Spleen (tissue), 7 donors: ENCODE results near the gene ABLIM3.

Experiments
- POLR2A ChIP-seq, 3 donors: fragments of 450-650 bp; IDR thresholded peaks; one replicate each; pipeline ENCODE4 v1.5.1; 2017; ENCODE audit warnings: antibody characterized with exemption in 3 of 3, mild to moderate bottlenecking in 1 of 3
- TF ChIP-seq, protein P1 (sequence below), 11 experiments: fragments of 200-600 bp in 7 of 11; fragments of 450-650 bp in 4 of 11; sonication (generic) in 4 of 11; IDR thresholded peaks in 8 of 11; conservative IDR thresholded peaks in 3 of 11; 1 replicate in 7 of 11; 2 replicates in 4 of 11; pipeline versions ENCODE4 v1.4.0 to v1.8.0; 2016 to 2021; ENCODE audit warnings: antibody characterized with exemption in 11 of 11, inconsistent platforms in 4 of 11, mild to moderate bottlenecking in 1 of 11
- donor health status: DM: no; HTN: no; CAD: no; lungs with moderate emphysema.
- donor health status: DM: no; HTN: no; CAD: no.
- donor health status: DM: no; HTN: no; CAD: no.

GRCh38 chr5:149186506-149186905 is 45.2 kb downstream of the ABLIM3 start:
- TF ChIP-seq, protein P1, sequence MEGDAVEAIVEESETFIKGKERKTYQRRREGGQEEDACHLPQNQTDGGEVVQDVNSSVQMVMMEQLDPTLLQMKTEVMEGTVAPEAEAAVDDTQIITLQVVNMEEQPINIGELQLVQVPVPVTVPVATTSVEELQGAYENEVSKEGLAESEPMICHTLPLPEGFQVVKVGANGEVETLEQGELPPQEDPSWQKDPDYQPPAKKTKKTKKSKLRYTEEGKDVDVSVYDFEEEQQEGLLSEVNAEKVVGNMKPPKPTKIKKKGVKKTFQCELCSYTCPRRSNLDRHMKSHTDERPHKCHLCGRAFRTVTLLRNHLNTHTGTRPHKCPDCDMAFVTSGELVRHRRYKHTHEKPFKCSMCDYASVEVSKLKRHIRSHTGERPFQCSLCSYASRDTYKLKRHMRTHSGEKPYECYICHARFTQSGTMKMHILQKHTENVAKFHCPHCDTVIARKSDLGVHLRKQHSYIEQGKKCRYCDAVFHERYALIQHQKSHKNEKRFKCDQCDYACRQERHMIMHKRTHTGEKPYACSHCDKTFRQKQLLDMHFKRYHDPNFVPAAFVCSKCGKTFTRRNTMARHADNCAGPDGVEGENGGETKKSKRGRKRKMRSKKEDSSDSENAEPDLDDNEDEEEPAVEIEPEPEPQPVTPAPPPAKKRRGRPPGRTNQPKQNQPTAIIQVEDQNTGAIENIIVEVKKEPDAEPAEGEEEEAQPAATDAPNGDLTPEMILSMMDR (IDR thresholded peaks at IDR 0.05 in 8 of 11, conservative IDR thresholded peaks at IDR 0.05 in 3 of 11) = no peak
- no peak for TF ChIP-seq POLR2A (IDR thresholded peaks at IDR 0.05)
